Measurements from ENCODE around the gene DMD.

Gene DMD

DNA sequence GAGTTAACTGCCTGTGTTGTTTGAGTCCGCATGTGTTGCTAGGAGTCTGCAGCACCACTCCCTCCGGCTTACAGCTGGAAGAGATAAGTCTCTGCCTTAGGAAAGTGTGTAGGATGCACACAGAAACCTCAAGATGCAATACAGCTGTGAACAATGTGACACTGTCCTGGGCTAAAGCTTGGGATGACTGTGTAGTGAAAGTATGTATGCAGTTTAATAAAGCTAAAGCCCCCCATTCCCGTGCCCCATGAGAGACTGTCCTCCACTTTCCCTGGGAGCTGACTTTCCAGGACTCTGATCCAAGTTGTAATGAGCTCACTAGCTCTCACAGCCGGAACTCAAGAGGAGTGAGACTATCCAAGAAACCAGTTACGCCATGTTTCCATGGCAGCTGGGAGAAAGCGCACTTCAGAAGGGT lies 1982.9 kb downstream of the DMD start:
- no peak for DNase-seq (ENCODE audit: low spot score)
- TF ChIP-seq, protein P1, sequence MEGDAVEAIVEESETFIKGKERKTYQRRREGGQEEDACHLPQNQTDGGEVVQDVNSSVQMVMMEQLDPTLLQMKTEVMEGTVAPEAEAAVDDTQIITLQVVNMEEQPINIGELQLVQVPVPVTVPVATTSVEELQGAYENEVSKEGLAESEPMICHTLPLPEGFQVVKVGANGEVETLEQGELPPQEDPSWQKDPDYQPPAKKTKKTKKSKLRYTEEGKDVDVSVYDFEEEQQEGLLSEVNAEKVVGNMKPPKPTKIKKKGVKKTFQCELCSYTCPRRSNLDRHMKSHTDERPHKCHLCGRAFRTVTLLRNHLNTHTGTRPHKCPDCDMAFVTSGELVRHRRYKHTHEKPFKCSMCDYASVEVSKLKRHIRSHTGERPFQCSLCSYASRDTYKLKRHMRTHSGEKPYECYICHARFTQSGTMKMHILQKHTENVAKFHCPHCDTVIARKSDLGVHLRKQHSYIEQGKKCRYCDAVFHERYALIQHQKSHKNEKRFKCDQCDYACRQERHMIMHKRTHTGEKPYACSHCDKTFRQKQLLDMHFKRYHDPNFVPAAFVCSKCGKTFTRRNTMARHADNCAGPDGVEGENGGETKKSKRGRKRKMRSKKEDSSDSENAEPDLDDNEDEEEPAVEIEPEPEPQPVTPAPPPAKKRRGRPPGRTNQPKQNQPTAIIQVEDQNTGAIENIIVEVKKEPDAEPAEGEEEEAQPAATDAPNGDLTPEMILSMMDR (IDR thresholded peaks at IDR 0.05) = no peak
- Histone ChIP-seq H3K4me3 (no peak overlapping the region), H3K27ac (peak overlapping the region in 1 of 2 donors; percentile 14)

DNA sequence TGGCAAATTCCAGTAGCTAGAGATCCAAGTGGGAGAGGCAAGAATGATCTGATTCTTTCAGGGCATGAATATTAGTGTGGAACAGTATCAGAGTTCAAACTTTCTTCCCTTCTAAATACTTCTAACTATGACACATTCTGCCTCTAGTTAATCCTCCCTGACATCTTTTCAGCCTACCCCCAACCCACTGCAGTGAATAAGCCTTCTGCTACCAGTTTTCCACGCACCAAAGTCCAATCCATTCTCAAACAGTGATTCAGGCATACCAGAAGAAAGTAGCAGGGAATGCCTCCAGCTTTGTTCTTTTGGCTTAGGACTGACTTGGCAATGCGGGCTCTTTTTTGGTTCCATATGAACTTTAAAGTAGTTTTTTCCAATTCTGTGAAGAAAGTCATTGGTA lies 1984.1 kb downstream of the DMD start:
- no peak overlapping the region for H3K27ac ChIP-seq
- no peak overlapping the region for H3K4me3 ChIP-seq
- TF ChIP-seq, protein P1 (IDR thresholded peaks at IDR 0.05) = no peak
- no peak for DNase-seq (ENCODE audit: low spot score)

DNA sequence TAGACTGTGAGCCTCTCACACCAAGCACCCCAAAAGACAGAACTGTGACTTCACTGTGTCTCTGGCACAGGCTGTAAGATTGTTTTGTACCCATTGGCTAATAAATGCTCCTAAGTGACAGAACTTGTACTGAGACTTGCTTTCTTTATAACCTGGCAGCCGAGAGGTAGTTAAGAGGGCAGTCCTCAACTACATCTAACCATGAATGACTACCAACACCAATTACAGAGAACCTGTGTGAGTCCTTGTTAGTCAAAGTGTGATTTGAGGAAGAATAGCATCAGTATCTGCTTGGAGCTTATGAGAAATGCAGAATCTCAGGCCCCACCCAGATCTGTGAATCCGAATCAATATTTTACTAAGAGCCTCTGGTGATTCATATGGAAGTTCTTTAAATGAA lies 1985.5 kb downstream of the DMD start:
- H3K4me3 ChIP-seq = no peak overlapping the region
- no peak for DNase-seq (ENCODE audit: low spot score)
- TF ChIP-seq, protein P1 (IDR thresholded peaks at IDR 0.05) = no peak
- H3K27ac ChIP-seq = no peak overlapping the region

- Histone ChIP-seq H3K4me3 (no peak overlapping the region), H3K27ac (no peak overlapping the region)
- no peak for DNase-seq (ENCODE audit: low spot score)
- TF ChIP-seq, protein P1 (IDR thresholded peaks at IDR 0.05) = no peak
These were observed 1986.9 kb downstream of the DMD start for GRCh38 chrX:31224381-31225012.

- Histone ChIP-seq H3K27ac (no peak overlapping the region), H3K4me3 (no peak overlapping the region)
- DNase-seq (ENCODE audit: low spot score) = no peak
- TF ChIP-seq, protein P1 (IDR thresholded peaks at IDR 0.05) = no peak
These were observed 1987.5 kb downstream of the DMD start for GRCh38 chrX:31223817-31224216.

GRCh38 chrX:31222946-31223345 lies 1988.4 kb downstream of the DMD start:
- TF ChIP-seq, protein P1 (IDR thresholded peaks at IDR 0.05) = no peak
- Histone ChIP-seq H3K27ac (no peak overlapping the region), H3K4me3 (no peak overlapping the region)
- no peak for DNase-seq (ENCODE audit: low spot score)

GRCh38 chrX:31219174-31219573 lies 1992.2 kb downstream of the DMD start:
- Histone ChIP-seq H3K27ac (no peak overlapping the region), H3K4me3 (no peak overlapping the region)
- DNase-seq (ENCODE audit: low spot score) = no peak
- TF ChIP-seq, protein P1 (IDR thresholded peaks at IDR 0.05) = no peak
